Measurements from ENCODE around the gene CDH24.

GRCh38 chr14:23060536-23061260 is 3.4 kb upstream of the CDH24 start:
- no peak for TF ChIP-seq EZH2 (IDR thresholded peaks at IDR 0.05; ENCODE audit: insufficient read depth, poor library complexity, severe bottlenecking)
- TF ChIP-seq EZH2phosphoT487 (IDR thresholded peaks at IDR 0.05; ENCODE audit: insufficient read depth, low read depth): no peak

Measured in GM23248 (cell line).